Measurements from ENCODE around the gene IL36B.

DNA sequence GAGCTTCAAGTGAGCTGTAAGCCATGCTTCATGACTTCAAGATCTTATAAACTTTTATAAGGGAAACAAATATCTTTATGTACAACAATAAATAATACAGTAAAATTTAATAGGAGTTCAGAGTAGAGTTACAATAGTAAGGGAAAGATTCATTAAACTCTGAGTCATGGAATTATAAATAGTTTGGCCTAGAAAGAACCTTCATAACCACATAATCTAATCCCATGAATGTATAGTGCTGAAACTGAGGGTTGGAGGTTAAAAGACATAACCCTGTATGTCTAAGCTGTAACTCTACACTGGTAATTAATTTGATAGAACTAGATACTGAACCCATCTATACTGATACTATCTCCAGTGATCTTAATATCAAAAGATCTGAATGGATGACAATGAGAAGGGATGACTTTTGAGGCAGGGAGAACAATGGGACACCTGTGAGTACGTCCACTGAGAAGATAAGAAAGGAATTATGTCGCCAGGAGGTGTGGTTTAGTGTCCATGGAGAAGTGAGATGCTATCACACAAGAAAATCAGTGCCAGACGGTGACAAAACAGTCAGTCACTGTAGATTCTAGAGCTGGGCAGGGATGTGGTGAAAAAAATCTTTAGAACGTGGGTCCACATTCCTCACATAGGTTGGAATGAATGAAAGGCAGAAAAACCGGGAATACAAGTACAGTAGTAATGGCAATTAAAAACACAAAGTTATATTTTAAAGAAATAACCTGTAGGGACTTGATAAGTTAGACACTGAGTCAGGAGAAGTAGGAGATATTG lies 16.2 kb upstream of the IL36B start:
- TF ChIP-seq, protein P1, sequence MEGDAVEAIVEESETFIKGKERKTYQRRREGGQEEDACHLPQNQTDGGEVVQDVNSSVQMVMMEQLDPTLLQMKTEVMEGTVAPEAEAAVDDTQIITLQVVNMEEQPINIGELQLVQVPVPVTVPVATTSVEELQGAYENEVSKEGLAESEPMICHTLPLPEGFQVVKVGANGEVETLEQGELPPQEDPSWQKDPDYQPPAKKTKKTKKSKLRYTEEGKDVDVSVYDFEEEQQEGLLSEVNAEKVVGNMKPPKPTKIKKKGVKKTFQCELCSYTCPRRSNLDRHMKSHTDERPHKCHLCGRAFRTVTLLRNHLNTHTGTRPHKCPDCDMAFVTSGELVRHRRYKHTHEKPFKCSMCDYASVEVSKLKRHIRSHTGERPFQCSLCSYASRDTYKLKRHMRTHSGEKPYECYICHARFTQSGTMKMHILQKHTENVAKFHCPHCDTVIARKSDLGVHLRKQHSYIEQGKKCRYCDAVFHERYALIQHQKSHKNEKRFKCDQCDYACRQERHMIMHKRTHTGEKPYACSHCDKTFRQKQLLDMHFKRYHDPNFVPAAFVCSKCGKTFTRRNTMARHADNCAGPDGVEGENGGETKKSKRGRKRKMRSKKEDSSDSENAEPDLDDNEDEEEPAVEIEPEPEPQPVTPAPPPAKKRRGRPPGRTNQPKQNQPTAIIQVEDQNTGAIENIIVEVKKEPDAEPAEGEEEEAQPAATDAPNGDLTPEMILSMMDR (IDR thresholded peaks at IDR 0.05; ENCODE audit: poor library complexity): no peak
- no peak for TF ChIP-seq EZH2 (IDR thresholded peaks at IDR 0.05; ENCODE audit: borderline replicate concordance)
- no peak for TF ChIP-seq EZH2phosphoT487 (IDR thresholded peaks at IDR 0.05; ENCODE audit: low read depth, severe bottlenecking, unreplicated experiment)

Data from hepatocyte (in vitro differentiated cells).